GM23338 (cell line): ENCODE measurements around the gene IPCEF1.

Source experiments
- CREB1 ChIP-seq: fragments of 250-450 bp; sonication (Bioruptor Pico); IDR thresholded peaks from 2 replicates; pipeline ENCODE4 v1.5.0; 2020; ENCODE audit warnings: low read depth, mild to moderate bottlenecking, moderate library complexity
- ETS1 ChIP-seq: IDR thresholded peaks from 2 replicates; pipeline ENCODE4 v1.6.1; 2016; ENCODE audit warnings: antibody characterized with exemption
- EZH2 ChIP-seq: fragments of 200-600 bp; sonication (generic); IDR thresholded peaks from one replicate; pipeline ENCODE4 v1.8.0; 2017; ENCODE audit warnings: antibody characterized with exemption, mild to moderate bottlenecking, low read depth; ENCODE audit not compliant: unreplicated experiment
- EZH2phosphoT487 ChIP-seq: fragments of 200-600 bp; sonication (generic); IDR thresholded peaks from one replicate; pipeline ENCODE4 v1.8.1; 2018; ENCODE audit warnings: antibody characterized with exemption; ENCODE audit not compliant: unreplicated experiment
- JUNB ChIP-seq: IDR thresholded peaks from one replicate; pipeline ENCODE4 v1.6.1; 2016; ENCODE audit warnings: antibody characterized with exemption; ENCODE audit not compliant: unreplicated experiment
- NANOG ChIP-seq: IDR thresholded peaks from 2 replicates; pipeline ENCODE4 v1.6.1; 2016; ENCODE audit warnings: antibody characterized with exemption, borderline replicate concordance
- POLR2AphosphoS5 ChIP-seq: IDR thresholded peaks from 2 replicates; pipeline ENCODE4 v1.6.1; 2016; ENCODE audit warnings: antibody characterized with exemption, low read depth
- REST ChIP-seq: IDR thresholded peaks from one replicate; pipeline ENCODE4 v1.6.1; 2018; ENCODE audit warnings: antibody characterized with exemption; ENCODE audit not compliant: unreplicated experiment
- STAT1 ChIP-seq: IDR thresholded peaks from one replicate; pipeline ENCODE4 v1.6.1; 2016; ENCODE audit warnings: antibody characterized with exemption; ENCODE audit not compliant: unreplicated experiment
- ZNF114 ChIP-seq: fragments of 250-450 bp; sonication (Bioruptor Pico); IDR thresholded peaks from 2 replicates; pipeline ENCODE4 v1.5.0; 2020; ENCODE audit warnings: mild to moderate bottlenecking, moderate library complexity
- ZNF331 ChIP-seq: fragments of 250-450 bp; sonication (Bioruptor Pico); IDR thresholded peaks from 2 replicates; pipeline ENCODE4 v1.5.0; 2020; ENCODE audit warnings: low read depth, mild to moderate bottlenecking, moderate library complexity
- TF ChIP-seq, protein P1 (sequence below), 2 experiments: fragments of 200-600 bp in 1 of 2; sonication (generic) in 1 of 2; conservative IDR thresholded peaks; 2 replicates each; pipeline versions ENCODE4 v1.5.1 to v1.6.1; 2016 to 2017; ENCODE audit warnings: antibody characterized with exemption in 2 of 2, low read depth in 2 of 2, mild to moderate bottlenecking in 2 of 2, moderate library complexity in 1 of 2
- TF ChIP-seq, protein P2 (sequence below): fragments of 250-450 bp; sonication (Bioruptor Pico); IDR thresholded peaks from 2 replicates; pipeline ENCODE4 v1.5.0; 2020; ENCODE audit warnings: mild to moderate bottlenecking, moderate library complexity

DNA sequence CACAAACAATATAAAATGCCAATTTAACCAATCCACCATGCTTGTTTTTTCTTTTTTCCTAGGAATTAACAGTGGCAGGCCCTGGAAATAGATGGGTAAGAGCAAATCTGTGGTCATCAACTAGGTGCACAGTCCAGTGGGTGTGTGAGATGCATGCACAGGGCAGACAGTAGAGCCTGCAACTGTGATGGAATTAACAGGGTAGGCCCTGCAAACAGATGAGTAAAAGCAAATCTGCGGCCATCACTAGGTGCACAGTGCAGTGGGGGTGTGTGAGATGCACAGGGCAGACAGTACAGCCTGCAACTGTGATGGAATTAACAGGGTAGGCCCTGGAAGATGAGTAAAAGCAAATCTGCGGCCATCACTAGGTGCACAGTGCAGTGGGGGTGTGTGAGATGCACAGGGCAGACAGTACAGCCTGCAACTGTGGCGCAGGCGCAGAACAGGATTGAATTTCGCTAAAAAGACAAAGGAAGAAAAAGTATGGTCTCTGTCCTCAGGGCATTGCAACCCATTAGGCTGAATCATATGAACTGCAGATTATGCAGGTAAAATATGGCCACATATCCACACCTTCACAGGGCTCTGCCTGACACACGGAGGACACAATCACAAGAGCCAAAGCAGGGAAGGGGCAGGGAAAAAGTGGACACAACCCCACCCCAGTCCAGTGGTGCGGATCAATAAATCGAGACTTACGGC is 41.0 kb upstream of the IPCEF1 start:
- TF ChIP-seq EZH2phosphoT487 (no peak), REST (no peak), CREB1 (CRISPR knock-in tag) (no peak), ETS1 (no peak), JUNB (no peak), POLR2AphosphoS5 (no peak), STAT1 (no peak), EZH2 (no peak), ZNF331 (CRISPR knock-in tag) (no peak), NANOG (no peak), ZNF114 (CRISPR knock-in tag) (no peak)
- TF ChIP-seq, protein P1, sequence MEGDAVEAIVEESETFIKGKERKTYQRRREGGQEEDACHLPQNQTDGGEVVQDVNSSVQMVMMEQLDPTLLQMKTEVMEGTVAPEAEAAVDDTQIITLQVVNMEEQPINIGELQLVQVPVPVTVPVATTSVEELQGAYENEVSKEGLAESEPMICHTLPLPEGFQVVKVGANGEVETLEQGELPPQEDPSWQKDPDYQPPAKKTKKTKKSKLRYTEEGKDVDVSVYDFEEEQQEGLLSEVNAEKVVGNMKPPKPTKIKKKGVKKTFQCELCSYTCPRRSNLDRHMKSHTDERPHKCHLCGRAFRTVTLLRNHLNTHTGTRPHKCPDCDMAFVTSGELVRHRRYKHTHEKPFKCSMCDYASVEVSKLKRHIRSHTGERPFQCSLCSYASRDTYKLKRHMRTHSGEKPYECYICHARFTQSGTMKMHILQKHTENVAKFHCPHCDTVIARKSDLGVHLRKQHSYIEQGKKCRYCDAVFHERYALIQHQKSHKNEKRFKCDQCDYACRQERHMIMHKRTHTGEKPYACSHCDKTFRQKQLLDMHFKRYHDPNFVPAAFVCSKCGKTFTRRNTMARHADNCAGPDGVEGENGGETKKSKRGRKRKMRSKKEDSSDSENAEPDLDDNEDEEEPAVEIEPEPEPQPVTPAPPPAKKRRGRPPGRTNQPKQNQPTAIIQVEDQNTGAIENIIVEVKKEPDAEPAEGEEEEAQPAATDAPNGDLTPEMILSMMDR (conservative IDR thresholded peaks at IDR 0.05; ENCODE audit: low read depth in 2 of 2) = no peak
- TF ChIP-seq, protein P2, sequence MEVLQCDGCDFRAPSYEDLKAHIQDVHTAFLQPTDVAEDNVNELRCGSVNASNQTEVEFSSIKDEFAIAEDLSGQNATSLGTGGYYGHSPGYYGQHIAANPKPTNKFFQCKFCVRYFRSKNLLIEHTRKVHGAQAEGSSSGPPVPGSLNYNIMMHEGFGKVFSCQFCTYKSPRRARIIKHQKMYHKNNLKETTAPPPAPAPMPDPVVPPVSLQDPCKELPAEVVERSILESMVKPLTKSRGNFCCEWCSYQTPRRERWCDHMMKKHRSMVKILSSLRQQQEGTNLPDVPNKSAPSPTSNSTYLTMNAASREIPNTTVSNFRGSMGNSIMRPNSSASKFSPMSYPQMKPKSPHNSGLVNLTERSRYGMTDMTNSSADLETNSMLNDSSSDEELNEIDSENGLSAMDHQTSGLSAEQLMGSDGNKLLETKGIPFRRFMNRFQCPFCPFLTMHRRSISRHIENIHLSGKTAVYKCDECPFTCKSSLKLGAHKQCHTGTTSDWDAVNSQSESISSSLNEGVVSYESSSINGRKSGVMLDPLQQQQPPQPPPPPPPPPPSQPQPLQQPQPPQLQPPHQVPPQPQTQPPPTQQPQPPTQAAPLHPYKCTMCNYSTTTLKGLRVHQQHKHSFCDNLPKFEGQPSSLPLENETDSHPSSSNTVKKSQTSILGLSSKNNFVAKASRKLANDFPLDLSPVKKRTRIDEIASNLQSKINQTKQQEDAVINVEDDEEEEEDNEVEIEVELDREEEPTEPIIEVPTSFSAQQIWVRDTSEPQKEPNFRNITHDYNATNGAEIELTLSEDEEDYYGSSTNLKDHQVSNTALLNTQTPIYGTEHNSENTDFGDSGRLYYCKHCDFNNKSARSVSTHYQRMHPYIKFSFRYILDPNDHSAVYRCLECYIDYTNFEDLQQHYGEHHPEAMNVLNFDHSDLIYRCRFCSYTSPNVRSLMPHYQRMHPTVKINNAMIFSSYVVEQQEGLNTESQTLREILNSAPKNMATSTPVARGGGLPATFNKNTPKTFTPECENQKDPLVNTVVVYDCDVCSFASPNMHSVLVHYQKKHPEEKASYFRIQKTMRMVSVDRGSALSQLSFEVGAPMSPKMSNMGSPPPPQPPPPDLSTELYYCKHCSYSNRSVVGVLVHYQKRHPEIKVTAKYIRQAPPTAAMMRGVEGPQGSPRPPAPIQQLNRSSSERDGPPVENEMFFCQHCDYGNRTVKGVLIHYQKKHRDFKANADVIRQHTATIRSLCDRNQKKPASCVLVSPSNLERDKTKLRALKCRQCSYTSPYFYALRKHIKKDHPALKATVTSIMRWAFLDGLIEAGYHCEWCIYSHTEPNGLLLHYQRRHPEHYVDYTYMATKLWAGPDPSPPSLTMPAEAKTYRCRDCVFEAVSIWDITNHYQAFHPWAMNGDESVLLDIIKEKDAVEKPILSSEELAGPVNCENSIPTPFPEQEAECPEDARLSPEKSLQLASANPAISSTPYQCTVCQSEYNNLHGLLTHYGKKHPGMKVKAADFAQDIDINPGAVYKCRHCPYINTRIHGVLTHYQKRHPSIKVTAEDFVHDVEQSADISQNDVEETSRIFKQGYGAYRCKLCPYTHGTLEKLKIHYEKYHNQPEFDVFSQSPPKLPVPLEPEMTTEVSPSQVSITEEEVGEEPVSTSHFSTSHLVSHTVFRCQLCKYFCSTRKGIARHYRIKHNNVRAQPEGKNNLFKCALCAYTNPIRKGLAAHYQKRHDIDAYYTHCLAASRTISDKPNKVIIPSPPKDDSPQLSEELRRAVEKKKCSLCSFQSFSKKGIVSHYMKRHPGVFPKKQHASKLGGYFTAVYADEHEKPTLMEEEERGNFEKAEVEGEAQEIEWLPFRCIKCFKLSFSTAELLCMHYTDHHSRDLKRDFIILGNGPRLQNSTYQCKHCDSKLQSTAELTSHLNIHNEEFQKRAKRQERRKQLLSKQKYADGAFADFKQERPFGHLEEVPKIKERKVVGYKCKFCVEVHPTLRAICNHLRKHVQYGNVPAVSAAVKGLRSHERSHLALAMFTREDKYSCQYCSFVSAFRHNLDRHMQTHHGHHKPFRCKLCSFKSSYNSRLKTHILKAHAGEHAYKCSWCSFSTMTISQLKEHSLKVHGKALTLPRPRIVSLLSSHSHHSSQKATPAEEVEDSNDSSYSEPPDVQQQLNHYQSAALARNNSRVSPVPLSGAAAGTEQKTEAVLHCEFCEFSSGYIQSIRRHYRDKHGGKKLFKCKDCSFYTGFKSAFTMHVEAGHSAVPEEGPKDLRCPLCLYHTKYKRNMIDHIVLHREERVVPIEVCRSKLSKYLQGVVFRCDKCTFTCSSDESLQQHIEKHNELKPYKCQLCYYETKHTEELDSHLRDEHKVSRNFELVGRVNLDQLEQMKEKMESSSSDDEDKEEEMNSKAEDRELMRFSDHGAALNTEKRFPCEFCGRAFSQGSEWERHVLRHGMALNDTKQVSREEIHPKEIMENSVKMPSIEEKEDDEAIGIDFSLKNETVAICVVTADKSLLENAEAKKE (CRISPR knock-in tag) = no peak
